Measurements from ENCODE around the gene BTN3A1.

GRCh38 chr6:26400626-26401025, 1.4 kb upstream of the BTN3A1 start:
- no peak for TF ChIP-seq EP300 (IDR thresholded peaks at IDR 0.05)
- no peak for TF ChIP-seq CTCF (IDR thresholded peaks at IDR 0.05)

All from esophagus muscularis mucosa (tissue), 3 donors.